ENCODE measurements around the gene MUC5AC.

DNA sequence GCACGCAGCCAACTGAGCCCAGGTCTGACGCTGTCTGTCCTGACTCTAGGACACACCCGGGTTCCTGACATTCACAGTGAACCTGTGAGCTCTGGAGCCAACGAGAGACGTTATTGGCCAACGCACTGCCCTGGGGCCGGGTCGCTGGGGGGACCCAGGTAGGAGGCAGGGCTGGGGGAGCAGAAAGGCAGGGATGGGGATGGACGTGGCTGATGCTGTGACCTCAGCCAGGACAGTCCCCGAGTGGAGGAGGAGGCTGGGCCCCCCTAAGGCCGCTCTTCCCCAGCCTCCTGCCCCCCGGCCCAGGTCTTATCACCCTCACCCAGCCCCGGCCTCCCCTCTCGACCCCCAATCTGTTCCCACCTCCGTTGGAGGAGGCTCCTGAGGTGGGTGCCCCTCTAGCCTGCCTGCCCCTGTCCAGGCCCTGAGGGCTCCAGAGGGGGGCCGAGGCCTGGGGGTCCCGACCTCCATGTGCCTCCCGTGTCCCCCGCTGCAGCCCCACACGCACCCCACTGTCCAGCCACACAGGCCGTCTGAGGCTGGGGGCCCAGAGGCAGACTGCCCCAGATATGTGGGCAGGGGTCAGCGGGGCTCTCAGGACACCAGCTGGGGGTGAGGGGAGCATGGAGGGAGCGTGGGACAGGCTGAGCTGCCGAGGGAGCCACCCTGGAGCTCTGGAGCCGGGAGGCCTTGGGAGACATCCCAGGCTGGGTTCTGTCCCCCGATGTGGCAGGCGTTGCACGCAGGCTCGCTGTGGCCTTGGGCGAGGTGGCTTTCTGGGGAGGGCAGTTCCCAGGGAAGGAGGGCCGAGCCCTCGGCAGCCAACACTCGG, 29.2 kb upstream of the MUC5AC start:
- no peak for TF ChIP-seq EZH2phosphoT487 (IDR thresholded peaks at IDR 0.05; ENCODE audit: insufficient read depth, low read depth)
- no peak for TF ChIP-seq EZH2 (IDR thresholded peaks at IDR 0.05; ENCODE audit: insufficient read depth, poor library complexity, severe bottlenecking)

All from GM23248 (cell line).